Omental fat pad (tissue), 4 donors: ENCODE data around the gene KCNJ11. TPM values are rescaled to one million over a fixed set of nuclear protein-coding genes. Genes with fewer than 3 reads are reported as not detected.

Source experiments
- ATAC-seq: fragments of 150-250 bp; one replicate; pipeline ENCODE4 v1.9.1; 2016; ENCODE audit warnings: mild to moderate bottlenecking, moderate library complexity; ENCODE audit not compliant: low FRiP score
- DNase-seq: peaks from one replicate; pipeline ENCODE4 v3.0.0-alpha.2; 2019; ENCODE audit warnings: low spot score
- total RNA-seq, 4 donors: library from RNA; depleted of rRNA; stranded (reverse); fragments of >200 nt; gene quantifications; one replicate each; pipeline ENCODE4 v1.1.0, GENCODE V29; 2016
- TF ChIP-seq, protein P1 (sequence below), 3 donors: fragments of 450-650 bp; IDR thresholded peaks; one replicate each; pipeline ENCODE4 v1.5.1; 2016 to 2017; ENCODE audit warnings: antibody characterized with exemption in 3 of 3, mild to moderate bottlenecking in 3 of 3, moderate library complexity in 2 of 3

KCNJ11 gene
- total RNA-seq, 4 donors from 2014 or later = 0.37 to 6.1 (median 2.5) TPM

DNA sequence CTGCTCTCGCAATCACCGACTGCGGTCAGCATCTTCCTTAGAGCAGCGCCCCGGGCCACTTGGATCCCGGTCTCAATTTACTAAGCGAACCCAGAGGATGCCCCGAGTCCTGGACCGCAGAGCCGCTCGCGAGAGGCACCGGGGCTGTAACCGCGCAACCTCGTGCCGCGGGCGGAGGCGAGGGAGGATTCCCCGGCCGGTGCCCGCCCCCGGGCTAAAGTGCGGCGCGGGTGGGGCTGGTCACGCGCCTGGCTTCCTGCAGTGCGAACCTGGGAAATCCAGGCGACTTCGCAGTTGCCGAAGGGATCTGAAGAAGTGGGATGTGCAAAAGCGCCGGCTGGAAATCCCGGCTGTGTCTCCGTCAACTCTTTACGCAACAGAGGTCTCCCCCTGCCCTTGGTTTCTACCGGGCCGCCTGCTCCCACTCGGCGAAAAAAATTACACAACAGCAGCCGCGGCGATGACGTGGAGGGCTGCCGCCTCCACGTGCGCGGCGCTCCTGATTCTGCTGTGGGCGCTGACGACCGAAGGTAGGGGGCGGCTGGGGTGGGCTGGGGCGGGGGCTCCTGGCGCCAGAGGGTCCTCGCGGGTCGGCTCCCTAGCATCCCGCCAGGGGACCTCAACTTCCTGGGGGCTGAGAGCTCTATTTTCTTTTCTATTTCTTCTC is 36.8 kb downstream of the KCNJ11 start, which contains the start of gene NCR3LG1:
NCR3LG1 (plus strand) TSS at position 291 of the 667 bp plus-strand sequence; CDS start at position 461, 170 bp downstream.
- ATAC-seq (peak; percentile 87), DNase-seq (peak; percentile 46)
- TF ChIP-seq, protein P1, sequence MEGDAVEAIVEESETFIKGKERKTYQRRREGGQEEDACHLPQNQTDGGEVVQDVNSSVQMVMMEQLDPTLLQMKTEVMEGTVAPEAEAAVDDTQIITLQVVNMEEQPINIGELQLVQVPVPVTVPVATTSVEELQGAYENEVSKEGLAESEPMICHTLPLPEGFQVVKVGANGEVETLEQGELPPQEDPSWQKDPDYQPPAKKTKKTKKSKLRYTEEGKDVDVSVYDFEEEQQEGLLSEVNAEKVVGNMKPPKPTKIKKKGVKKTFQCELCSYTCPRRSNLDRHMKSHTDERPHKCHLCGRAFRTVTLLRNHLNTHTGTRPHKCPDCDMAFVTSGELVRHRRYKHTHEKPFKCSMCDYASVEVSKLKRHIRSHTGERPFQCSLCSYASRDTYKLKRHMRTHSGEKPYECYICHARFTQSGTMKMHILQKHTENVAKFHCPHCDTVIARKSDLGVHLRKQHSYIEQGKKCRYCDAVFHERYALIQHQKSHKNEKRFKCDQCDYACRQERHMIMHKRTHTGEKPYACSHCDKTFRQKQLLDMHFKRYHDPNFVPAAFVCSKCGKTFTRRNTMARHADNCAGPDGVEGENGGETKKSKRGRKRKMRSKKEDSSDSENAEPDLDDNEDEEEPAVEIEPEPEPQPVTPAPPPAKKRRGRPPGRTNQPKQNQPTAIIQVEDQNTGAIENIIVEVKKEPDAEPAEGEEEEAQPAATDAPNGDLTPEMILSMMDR (IDR thresholded peaks at IDR 0.05) = no peak

DNA sequence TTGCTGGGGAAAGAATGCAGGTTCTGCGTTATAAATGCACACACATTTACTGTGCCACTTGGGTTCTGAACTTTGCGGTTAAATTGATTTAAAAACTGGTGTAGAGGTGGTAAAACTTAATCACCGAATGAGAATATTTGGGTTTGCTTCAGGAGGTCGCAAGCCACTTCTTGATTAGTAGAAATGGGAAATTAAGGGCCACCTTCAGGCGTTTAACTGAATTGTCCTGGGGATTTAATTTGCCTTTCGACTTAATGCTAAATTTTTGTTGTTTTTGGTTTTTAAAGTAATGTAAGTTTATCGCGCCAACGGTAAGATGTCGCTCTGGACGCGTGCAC is 37.3 kb downstream of the KCNJ11 start:
- TF ChIP-seq, protein P1 (IDR thresholded peaks at IDR 0.05) = no peak
- no peak for DNase-seq
- ATAC-seq = no peak

DNA sequence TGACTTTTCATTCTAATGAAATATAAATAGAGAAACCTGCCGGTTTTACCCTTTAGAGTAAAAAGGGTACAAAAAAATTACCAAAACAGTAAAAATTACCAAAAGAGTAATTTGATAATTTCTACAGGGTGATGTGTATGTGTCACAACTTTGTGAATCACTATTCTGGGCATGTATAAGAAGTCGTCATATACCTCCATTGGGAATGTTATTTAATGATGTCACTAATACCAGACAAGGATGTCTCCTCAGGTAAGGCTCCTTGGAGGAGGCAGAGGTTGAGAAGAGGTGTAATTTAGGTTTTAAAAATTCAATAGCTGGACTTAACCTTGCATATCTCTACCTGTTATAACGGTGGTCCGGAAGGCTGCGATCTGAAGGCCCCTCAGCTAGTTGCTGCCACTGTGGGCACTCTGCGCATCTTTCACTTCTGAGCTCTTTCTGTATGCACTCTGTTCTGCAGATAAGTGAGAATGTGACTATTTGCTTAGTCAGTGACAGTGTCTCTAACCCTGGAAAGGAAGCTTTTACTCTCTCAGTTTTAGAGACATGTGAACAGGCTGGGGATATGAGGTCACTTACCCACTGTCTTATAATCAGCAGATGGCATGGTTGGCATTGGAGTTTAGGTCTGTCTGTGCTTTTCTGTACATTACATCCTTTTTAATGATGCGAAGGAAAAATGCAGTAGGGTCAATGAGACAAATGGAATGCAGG is 37.8 kb downstream of the KCNJ11 start:
- no peak for DNase-seq
- TF ChIP-seq, protein P1 (IDR thresholded peaks at IDR 0.05) = no peak
- no peak for ATAC-seq

DNA sequence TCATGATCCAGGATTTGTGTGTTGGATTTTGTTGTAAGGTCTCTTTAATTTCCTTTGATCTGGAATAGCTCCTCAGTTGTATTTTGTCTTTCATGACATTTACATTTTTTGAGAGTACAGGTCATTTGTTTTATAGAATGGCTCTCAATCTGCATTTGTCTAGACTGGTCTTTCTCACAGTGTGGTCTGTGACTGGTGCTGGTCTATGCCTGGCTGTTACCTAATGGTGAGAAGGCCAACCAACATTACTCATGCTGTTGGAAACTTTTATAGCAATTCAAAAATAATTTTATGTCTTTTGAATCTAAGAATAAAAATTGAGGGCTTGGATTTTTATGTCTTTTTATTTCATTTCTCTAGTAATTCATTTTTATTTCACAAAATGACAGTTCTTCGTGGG is 40.8 kb downstream of the KCNJ11 start:
- TF ChIP-seq, protein P1 (IDR thresholded peaks at IDR 0.05) = no peak
- DNase-seq (no peak), ATAC-seq (no peak)

DNA sequence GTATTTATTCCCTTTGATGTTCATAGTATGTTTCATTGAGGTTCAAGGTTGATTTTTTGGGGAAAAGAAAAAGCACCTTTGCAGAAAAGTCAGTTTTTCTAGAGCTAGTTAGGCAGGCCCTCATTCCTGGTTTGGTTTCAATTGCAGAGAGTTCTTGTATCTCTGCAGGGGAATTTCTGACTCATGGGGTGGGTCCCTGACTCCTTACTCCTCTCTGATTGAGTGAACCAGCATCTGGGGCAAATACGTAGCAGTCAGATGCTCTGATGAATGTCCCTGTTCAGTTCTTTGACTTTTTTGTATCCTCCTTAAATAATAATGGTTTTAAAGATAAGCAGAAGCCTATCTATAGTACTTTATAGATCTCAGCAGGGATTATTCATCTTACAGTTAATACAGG is 44.6 kb downstream of the KCNJ11 start:
- ATAC-seq (peak; percentile 93), DNase-seq (no peak)
- TF ChIP-seq, protein P1 (IDR thresholded peaks at IDR 0.05) = no peak

DNA sequence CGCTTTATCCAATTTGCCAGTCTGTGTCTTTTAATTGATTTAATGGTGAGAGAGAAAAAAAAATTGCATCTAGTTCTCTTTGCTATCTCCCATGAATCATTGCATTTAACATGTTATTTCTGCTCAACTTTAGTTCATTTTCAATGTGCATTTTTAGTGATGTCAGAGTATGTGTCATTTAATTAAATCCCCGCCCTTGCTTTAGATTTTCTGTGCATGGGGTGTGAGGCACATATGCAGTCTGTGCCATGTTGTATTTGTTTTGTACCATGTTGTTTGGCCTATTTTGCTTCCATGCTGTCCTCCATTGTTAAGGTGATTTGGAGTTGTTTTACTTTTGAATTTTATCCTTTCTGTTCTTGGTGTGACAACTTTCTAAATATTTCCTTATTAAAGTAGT is 45.2 kb downstream of the KCNJ11 start:
- TF ChIP-seq, protein P1 (IDR thresholded peaks at IDR 0.05) = no peak

More for the DNA sequence above, 45.2 kb downstream of the KCNJ11 start:
- ATAC-seq (no peak), DNase-seq (no peak)

Other genes starting within 250 kb of the KCNJ11 start
- gene PIK3C2A, start 180.7 kb downstream of the KCNJ11 start, total RNA-seq = 100 to 1,000 TPM in 2 of 4 donors, 10 to 100 TPM in 2; 67.9 to 134 (median 90.0) TPM
- 10 to 100 TPM; 31.9 to 54.7 (median 41.8) TPM for gene NUCB2, start 111.9 kb downstream of the KCNJ11 start, total RNA-seq
- 10 to 100 TPM in 2 of 4 donors, 1 to 10 TPM in 2; 3.5 to 23.9 (median 11.0) TPM for gene NCR3LG1, start 36.9 kb downstream of the KCNJ11 start, total RNA-seq
- gene ABCC8, start 88.2 kb upstream of the KCNJ11 start, total RNA-seq = 1 to 10 TPM in 1 of 4 donors, under 1 TPM in 1, not detected in 2; 0.38 to 2.2 TPM
- gene USH1C, start 155.8 kb upstream of the KCNJ11 start, total RNA-seq = under 1 TPM in 1 of 4 donors, not detected in 3; 0.19 TPM
- not detected for gene OTOG, start 158.6 kb upstream of the KCNJ11 start, total RNA-seq